MG63 (cell line): Measurements from ENCODE around the gene CHGA. TPM values are rescaled to one million over a fixed set of nuclear protein-coding genes. Genes with fewer than 3 reads are reported as not detected.

ENCODE experiments used
- DNase-seq: peaks from one replicate; pipeline ENCODE4 v3.0.0-alpha.2; 2020
- H3K27me3 ChIP-seq: fragments of 250-450 bp; sonication (Bioruptor Pico); 2 replicates; pipeline ENCODE4 v1.5.1; 2020; ENCODE audit warnings: mild to moderate bottlenecking, moderate library complexity
- H3K36me3 ChIP-seq: fragments of 250-450 bp; sonication (Bioruptor Pico); 2 replicates; pipeline ENCODE4 v1.5.1; 2020; ENCODE audit warnings: mild to moderate bottlenecking, moderate library complexity
- H3K4me3 ChIP-seq: fragments of 250-450 bp; sonication (Bioruptor Pico); 2 replicates; pipeline ENCODE4 v1.5.1; 2020; ENCODE audit warnings: mild to moderate bottlenecking, moderate library complexity
- H3K9me3 ChIP-seq: fragments of 250-450 bp; sonication (Bioruptor Pico); 2 replicates; pipeline ENCODE4 v1.5.1; 2020; ENCODE audit warnings: mild to moderate bottlenecking, moderate library complexity
- total RNA-seq: library from RNA; depleted of rRNA; stranded (reverse); fragments of >200 nt; shearing (Covaris generic); gene quantifications from 2 replicates; pipeline ENCODE4 v1.2.3, GENCODE V29; 2014; ENCODE audit warnings: low replicate concordance

CHGA gene
- total RNA-seq, 1 experiment from 2014 or later: not detected

DNA sequence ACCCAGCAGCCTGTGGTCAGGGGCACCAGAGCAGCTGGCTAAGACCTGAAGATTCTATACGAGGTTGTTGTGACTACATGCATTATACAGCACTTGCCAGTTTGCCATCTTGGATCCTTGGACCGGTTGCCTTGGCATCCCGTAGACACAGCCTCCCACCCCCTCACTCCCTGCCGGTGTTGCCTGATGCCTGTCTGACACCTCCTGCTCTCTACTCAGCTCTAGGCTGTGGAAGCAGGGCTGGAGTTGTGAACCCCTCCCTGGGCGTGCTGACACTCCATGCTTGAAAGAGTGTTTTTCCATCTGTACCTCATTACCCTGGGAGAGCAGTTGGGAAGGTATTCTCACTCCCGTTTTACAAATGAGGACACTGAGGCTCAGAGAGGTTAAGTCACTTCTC lies 2.5 kb downstream of the CHGA start:
- no peak for DNase-seq

DNA sequence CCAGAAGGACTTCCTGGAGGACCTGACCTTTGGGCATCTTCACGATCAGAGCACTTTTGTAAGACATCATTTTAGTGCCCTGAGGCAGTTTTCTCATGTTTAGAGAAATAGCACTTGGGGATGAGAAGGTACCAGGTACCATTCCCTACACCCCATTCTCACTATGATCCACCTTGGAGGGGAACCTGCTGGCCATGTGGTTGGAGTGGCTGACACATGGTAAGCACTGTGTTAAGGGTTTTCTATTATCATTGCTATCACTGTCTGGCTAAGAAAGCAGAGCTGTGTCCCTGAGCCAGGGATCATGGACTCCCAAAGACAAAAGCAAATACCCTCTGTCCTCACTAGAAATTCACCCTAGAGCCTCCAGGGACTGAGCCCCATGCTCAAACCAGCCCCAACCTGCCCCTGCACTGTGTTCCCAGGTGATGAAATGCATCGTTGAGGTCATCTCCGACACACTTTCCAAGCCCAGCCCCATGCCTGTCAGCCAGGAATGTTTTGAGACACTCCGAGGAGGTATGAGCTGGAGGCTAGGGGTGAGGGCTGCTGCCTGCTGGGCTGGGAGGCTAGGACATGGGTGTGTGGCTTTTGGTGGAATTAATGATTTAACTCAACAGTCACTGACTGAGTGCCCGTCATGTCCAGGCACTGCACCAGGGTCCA lies 3.4 kb downstream of the CHGA start:
- Histone ChIP-seq H3K36me3 (no peaks in the 10 kb centered on the region), H3K9me3 (no peaks in the 10 kb centered on the region), H3K27me3 (peaks cover 3% of the 10 kb centered on the region; the same call in 1 of the 2 replicates), H3K4me3 (no peak overlapping the region)
- no peak for DNase-seq

More for the DNA sequence above, 2.5 kb downstream of the CHGA start:
- Histone ChIP-seq H3K9me3 (no peaks in the 10 kb centered on the region), H3K27me3 (peaks cover 3% of the 10 kb centered on the region; the same call in 1 of the 2 replicates), H3K36me3 (no peaks in the 10 kb centered on the region), H3K4me3 (no peak overlapping the region)

DNA sequence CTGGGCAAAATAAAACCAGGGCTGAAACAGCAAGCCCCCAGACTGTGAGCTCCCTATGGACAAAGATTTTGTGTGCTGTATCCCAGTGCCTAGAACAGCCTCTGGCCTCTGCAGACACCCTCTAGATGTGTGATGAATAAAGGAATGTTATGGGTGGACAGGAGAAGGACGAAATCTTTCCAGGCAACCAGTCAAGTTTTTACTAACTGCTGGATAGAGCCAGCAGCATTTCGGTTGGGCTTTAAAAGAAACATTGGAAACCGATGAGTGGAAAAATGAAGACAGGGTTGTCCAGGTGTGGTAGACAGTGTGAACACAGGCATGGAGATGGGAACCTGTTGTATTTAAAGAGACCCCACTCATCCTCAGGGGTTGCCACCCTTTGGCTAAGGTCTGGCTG lies 4.0 kb downstream of the CHGA start:
- H3K27me3 ChIP-seq: peaks cover 3% of the 10 kb centered on the region; the same call in 1 of the 2 replicates
- no peaks in the 10 kb centered on the region for H3K36me3 ChIP-seq
- H3K4me3 ChIP-seq: no peak overlapping the region
- no peaks in the 10 kb centered on the region for H3K9me3 ChIP-seq
- no peak for DNase-seq

DNA sequence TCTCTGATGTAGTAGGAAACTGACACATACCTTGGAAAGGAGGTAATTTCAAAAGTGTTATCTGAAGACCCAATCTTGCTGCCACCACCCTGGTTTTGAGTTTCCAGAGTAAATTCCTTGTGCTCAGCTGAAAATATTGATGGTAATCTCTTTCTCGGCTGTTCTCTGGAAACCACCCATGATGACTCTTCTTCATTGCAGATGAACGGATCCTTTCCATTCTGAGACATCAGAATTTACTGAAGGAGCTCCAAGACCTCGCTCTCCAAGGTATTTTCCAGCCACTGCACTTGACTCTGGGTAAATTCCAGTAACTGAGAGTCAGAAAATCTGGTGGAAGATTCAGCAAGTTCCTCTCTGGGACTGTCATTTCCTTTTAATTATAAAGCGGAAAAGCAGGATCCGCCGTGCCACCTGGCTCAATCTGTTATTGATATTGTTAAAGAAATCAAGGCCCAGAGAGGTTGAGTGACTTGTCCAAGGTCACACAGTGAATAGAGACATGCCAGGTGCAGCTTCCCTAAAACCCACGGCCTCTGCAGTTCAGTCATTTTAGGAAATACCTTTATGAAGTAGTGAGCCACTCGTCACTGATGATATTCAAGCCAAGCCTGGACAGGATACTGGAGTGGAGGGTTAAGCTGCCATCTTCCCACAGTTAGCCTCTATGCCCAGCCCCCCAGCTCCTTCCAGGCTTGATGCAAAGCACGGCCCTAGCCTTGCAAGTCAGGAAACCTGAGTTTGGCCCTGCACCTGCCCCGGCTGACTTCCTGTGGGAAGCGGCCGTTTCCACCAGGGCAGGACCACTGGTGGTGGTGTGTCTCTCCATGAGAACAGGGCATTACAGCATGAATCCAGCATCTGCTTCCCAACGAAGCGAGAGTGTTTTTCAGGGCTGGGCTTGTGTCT lies 4.7 kb downstream of the CHGA start:
- Histone ChIP-seq H3K4me3 (no peak overlapping the region), H3K9me3 (no peaks in the 10 kb centered on the region), H3K27me3 (peaks cover 1% of the 10 kb centered on the region; the same call in 1 of the 2 replicates), H3K36me3 (no peaks in the 10 kb centered on the region)
- DNase-seq: no peak

DNA sequence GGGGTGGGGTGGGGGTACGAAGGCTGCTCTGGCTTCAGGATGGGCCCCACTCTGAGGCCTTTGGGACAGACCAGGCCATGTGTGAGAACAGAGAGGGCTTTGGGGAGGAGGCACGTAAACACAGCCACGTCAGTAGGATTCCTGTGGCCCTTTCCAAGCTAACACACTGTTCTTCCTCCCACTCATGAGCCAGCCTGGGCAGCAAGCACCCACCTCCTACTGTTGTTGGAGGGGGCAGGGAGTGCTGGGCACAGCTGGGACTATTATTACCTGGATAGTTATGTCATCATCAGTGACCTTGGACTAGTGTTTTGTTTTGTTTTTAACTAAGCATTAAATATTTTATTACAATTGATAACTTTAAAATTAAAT lies 5.3 kb downstream of the CHGA start:
- DNase-seq: no peak
- H3K9me3 ChIP-seq: no peaks in the 10 kb centered on the region
- H3K4me3 ChIP-seq: no peak overlapping the region
- H3K36me3 ChIP-seq: no peaks in the 10 kb centered on the region
- no peaks in the 10 kb centered on the region for H3K27me3 ChIP-seq

DNA sequence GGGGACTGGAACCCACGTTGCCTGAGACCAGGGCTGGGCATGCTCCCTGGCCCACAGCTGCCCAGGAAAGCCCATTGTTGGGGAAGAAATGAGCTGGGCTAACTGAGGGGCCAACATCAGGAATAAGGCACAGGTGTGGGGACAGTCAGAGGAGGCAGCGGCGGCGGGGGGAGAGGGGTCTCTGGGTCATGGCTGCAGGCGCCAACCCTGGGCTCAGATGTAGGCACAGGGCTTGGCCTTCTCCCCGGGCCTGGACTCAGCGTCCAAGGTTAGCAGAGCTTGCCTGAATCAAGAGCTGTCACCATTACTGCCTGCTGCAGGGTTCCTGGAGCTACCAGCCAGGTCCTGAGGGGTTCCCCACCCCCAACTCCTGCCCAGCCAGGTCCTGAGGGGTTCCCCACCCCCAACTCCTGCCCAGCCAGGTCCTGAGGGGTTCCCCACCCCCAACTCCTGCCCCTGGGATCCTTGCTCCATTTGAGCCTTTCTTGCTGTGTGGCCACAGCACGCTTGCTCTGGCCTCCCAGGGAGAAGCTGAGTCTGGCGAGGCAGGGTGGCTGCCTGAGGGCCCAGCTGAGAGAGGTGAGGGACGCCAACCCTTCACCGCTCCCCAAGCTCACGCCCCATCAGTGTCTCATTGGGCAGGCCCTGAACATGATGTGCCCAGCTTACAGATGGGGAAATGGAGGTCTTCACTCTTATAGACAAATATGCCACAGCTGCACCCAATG lies 6.2 kb downstream of the CHGA start:
- Histone ChIP-seq H3K36me3 (no peaks in the 10 kb centered on the region), H3K9me3 (no peaks in the 10 kb centered on the region), H3K27me3 (no peaks in the 10 kb centered on the region), H3K4me3 (no peak overlapping the region)
- no peak for DNase-seq

DNA sequence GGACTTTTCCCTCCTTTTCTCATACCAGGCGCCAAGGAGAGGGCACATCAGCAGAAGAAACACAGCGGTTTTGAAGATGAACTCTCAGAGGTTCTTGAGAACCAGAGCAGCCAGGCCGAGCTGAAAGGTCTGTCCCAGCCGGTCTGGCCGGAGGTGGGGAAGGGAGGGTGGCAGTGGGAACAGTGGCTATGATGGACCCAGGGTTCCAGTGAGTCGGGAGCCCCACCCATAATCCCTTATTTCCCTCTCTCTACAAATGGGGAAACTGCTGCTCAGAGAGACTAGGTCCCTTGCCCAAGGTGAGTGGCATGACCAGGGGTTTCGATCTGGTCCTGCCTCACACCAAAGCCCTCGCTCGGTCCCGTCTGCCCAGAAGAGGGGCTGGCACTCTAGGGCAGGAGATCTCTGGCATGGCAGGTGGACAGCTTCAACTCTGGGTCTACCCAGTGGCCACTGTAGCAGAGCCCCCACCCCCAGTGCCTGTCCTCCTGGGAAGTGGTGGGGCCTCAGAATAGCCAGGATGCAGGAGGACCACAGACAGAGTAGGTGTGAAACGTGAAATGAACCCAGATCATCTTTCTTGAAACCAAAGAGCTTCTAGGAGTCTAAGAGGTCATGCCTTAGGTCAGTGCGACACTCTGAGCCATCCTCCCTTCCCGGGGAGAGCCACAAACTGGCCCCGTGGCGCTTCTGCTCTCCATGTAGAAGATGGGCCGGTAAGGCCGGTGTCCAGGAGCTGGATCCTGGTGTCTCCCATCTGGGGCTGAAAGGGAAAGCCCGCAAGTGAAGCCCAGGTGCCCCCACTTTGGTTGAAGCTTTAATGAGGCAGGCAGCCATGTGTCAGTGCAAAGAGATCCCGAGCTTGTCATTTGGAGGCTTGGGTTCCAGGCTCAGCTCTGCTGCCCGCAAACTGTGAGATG lies 7.0 kb downstream of the CHGA start:
- no peaks in the 10 kb centered on the region for H3K9me3 ChIP-seq
- no peak overlapping the region for H3K4me3 ChIP-seq
- H3K27me3 ChIP-seq: no peaks in the 10 kb centered on the region
- no peak for DNase-seq
- no peaks in the 10 kb centered on the region for H3K36me3 ChIP-seq

DNA sequence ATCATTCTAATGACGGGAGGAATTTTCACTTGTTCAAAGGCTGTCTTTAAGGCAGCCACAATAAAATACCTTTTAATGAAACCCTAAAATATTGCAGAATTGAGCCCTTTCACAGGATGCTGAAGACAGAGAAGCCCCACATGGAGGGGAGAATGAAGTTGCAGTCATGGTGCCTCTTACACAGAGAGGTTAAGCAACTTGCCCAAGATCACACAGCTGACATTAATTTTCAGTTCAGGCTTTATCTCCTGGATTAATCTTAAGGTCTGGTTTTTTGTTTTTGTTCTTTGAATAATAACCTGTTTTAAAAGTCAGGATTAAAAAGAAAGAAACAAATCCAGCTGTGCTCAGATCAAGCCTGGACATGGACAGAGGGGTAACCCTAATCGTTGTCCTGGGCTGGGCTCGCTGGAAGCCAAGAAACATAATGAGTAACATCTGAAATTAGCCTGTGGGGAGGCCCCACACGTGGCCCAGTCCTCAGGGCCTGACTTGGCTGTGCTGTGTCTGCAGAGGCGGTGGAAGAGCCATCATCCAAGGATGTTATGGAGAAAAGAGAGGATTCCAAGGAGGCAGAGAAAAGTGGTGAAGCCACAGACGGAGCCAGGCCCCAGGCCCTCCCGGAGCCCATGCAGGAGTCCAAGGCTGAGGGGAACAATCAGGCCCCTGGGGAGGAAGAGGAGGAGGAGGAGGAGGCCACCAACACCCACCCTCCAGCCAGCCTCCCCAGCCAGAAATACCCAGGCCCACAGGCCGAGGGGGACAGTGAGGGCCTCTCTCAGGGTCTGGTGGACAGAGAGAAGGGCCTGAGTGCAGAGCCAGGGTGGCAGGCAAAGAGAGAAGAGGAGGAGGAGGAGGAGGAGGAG lies 8.0 kb downstream of the CHGA start:
- Histone ChIP-seq H3K27me3 (no peaks in the 10 kb centered on the region), H3K36me3 (no peaks in the 10 kb centered on the region), H3K9me3 (no peaks in the 10 kb centered on the region), H3K4me3 (no peak overlapping the region)
- peak; percentile 13 for DNase-seq

DNA sequence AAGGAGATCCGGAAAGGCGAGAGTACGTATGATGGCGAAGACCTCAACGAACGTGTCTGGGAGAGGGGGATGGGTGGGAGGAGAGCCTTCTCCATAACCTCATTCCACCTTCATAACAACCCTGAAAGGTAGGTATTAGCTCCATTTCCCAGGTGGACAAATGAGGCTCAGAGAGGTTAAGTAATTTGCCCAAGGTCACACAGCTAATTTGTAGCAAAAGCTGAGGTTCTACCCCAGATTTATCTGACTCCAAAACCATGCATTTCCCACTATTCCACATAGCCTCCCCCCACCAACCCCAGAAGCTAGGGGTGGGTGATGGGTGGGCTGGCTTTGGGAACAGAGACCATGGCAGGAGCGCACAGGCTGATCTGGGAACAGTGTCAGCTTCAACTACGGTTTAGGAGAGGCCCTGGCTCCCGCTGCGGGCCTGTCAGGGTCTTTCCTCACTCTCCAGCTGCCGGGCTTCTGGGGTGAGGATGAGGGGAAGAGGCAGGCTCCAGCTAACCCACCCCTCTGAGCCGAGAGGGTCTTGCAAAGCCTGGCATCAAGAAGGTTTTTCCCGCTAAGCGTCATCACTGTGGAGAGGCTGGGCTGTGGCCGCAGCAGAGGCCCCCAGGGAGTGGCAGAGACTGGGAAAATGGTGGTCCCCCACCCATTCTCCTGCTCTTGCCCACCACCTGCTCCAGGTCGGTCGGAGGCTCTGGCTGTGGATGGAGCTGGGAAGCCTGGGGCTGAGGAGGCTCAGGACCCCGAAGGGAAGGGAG lies 8.9 kb downstream of the CHGA start:
- Histone ChIP-seq H3K4me3 (no peak overlapping the region), H3K36me3 (no peaks in the 10 kb centered on the region), H3K27me3 (no peaks in the 10 kb centered on the region), H3K9me3 (no peaks in the 10 kb centered on the region)
- no peak for DNase-seq

DNA sequence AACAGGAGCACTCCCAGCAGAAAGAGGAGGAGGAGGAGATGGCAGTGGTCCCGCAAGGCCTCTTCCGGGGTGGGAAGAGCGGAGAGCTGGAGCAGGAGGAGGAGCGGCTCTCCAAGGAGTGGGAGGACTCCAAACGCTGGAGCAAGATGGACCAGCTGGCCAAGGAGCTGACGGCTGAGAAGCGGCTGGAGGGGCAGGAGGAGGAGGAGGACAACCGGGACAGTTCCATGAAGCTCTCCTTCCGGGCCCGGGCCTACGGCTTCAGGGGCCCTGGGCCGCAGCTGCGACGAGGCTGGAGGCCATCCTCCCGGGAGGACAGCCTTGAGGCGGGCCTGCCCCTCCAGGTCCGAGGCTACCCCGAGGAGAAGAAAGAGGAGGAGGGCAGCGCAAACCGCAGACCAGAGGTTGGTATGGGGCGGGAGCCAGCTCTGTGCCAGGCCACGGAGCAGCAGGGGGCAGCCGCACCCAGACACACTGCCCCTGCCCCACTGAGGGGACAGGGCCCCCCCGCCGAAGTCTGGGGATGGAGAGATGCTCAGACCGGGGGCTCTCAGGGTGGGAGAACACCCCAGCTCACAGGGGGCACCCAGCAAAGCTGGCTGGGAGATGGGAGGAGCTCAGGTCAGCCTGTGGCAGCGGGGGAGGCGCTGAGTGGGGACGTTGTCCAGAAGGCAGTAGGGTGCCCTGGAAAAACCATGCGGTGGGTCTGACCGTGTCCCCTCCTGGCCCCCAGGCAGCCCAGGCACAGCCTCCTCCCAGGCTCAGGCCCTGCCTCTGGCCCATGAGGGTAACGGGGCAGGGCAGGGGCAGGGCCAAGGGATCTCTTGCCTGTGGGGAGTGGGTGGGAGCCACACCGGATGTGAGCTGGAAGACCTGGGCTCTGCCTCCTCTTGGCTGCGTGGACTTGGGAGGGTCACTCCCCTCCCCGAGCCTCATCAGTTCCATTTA lies 9.8 kb downstream of the CHGA start:
- Histone ChIP-seq H3K4me3 (no peak overlapping the region), H3K36me3 (no peaks in the 10 kb centered on the region), H3K27me3 (no peaks in the 10 kb centered on the region), H3K9me3 (no peaks in the 10 kb centered on the region)
- no peak for DNase-seq

DNA sequence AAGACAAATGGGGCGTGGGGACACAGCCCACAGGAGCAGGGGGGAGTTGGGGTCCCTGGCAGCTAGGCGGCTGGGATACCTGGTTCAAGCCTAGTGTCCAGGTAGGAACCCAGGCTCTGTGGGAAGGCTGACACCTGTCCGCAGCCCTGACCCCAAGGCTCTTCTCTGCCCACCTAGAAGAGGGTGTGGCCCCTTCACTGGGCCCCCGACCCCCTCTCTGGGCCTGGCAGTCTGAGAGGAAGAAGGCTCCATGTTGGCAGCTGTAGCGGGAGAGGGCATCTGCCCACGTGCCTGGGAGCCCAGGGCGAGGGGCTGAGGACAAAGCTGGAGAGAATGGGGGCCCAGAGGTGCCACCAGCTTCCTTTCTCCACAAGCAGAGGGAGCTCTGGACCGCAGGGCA lies 10.5 kb downstream of the CHGA start:
- Histone ChIP-seq H3K27me3 (no peaks in the 10 kb centered on the region), H3K36me3 (no peaks in the 10 kb centered on the region), H3K9me3 (no peaks in the 10 kb centered on the region), H3K4me3 (no peak overlapping the region)
- DNase-seq: no peak

DNA sequence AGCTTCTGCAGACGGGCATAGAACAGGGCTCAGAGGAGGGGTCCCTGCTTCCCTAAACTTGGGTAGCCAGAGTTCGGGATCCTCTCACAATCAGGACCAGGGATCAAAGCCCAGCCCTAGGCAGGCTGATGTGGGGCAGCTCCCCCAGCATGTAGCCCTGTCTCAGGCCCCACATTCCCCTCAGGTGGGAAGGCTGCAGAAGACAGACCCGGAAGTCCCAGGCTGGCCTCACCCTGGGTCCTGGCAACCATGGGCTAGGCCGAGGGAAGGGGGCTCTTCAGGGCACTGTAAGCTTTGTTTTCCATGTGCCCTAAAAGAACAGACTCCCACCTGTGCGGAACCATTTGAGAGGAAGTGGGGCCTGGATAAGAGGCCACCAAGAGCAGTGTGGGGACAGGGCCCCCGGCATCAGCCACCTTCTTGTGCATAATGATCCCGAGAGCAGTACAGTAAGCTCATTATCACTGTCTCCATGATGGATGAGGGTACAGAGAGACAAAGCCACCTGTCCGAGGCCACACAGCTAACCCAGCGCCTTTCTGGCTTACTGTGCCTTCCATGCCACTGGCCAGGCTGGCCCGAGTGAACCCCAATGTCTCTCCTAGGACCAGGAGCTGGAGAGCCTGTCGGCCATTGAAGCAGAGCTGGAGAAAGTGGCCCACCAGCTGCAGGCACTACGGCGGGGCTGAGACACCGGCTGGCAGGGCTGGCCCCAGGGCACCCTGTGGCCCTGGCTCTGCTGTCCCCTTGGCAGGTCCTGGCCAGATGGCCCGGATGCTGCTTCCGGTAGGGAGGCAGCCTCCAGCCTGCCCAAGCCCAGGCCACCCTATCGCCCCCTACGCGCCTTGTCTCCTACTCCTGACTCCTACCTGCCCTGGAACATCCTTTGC lies 11.5 kb downstream of the CHGA start:
- H3K36me3 ChIP-seq: no peaks in the 10 kb centered on the region
- H3K4me3 ChIP-seq: no peak overlapping the region
- H3K9me3 ChIP-seq: no peaks in the 10 kb centered on the region
- H3K27me3 ChIP-seq: no peaks in the 10 kb centered on the region
- DNase-seq: no peak

DNA sequence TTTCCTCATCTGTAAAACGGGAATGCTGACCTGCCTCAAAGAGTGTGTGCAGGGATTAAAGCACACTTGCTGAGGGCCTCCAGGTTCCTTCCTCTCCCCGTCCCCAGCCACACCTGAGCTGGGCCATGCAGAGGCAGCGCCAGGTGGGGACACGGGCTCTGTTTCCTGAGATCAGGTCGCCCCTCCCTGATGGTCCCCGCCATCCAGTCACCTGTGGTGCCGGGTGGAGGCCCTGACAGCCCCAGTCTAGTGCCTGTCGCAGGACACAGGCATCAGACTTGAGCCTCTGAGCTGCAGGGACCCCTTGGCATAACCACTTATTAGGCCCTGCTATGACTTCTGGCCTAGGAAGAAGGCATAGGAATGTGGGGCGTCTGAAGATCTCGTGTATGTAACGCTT lies 12.5 kb downstream of the CHGA start:
- DNase-seq: no peak
- no peak overlapping the region for H3K4me3 ChIP-seq
- H3K9me3 ChIP-seq: no peaks in the 10 kb centered on the region
- H3K27me3 ChIP-seq: no peaks in the 10 kb centered on the region
- no peaks in the 10 kb centered on the region for H3K36me3 ChIP-seq
